Small intestine (tissue), 7 donors: ENCODE results near the gene TAF3. TPM values are rescaled to one million over a fixed set of nuclear protein-coding genes. Genes with fewer than 3 reads are reported as not detected.
A peak's percentile ranks its signal among the peaks of the same experiment; 100 is the strongest.

ENCODE experiments used
- DNase-seq, 2 donors: peaks; one replicate each; pipeline versions ENCODE4 v3.0.0 to v3.0.0-alpha.2; 2013
- FAIRE-seq: peaks from 2 replicates; lab custom pipeline; 2012; peaks lifted over from hg19 to GRCh38; lab: Jason Lieb, UNC
- H3K27ac ChIP-seq, 3 donors: one replicate each; pipeline ENCODE4 v1.5.1; 2013; ENCODE audit warnings: low read length in 2 of 3, mild to moderate bottlenecking in 2 of 3, control low read depth in 1 of 3, inconsistent platforms in 1 of 3, low read depth in 1 of 3, moderate library complexity in 1 of 3
- H3K27me3 ChIP-seq, 3 donors: one replicate each; pipeline ENCODE4 v1.6.1; 2013; ENCODE audit warnings: low read length in 3 of 3, inconsistent platforms in 1 of 3; ENCODE audit not compliant: control insufficient read depth in 3 of 3, insufficient read depth in 3 of 3
- H3K36me3 ChIP-seq, 3 donors: one replicate each; pipeline ENCODE4 v1.6.1; 2013; ENCODE audit warnings: low read length in 3 of 3, inconsistent platforms in 1 of 3, low read depth in 1 of 3, mild to moderate bottlenecking in 1 of 3, moderate library complexity in 1 of 3; ENCODE audit not compliant: control insufficient read depth in 3 of 3, insufficient read depth in 2 of 3
- H3K4me1 ChIP-seq, 3 donors: one replicate each; pipeline ENCODE4 v1.6.1; 2013; ENCODE audit warnings: low read length in 2 of 3, inconsistent platforms in 1 of 3, low read depth in 1 of 3, mild to moderate bottlenecking in 1 of 3, moderate library complexity in 1 of 3; ENCODE audit not compliant: control insufficient read depth in 3 of 3, insufficient read depth in 2 of 3
- H3K4me3 ChIP-seq, 3 donors: one replicate each; pipeline ENCODE4 v1.5.1; 2013; ENCODE audit warnings: low read length in 3 of 3, control low read depth in 1 of 3, inconsistent platforms in 1 of 3, low read depth in 1 of 3, mild to moderate bottlenecking in 1 of 3, moderate library complexity in 1 of 3
- H3K9me3 ChIP-seq, 2 donors: one replicate each; pipeline ENCODE4 v1.6.1; 2013; ENCODE audit warnings: low read depth in 1 of 2, low read length in 1 of 2; ENCODE audit not compliant: control insufficient read depth in 2 of 2, insufficient read depth in 1 of 2
- WGBS, 3 donors: extraction: QIAGEN DNeasy Blood & Tissue Kit; methylation state at CpG; one replicate each; pipeline ENCODE4 v1.1.7; 2013; 5-methylcytosine and 5-hydroxymethylcytosine counted together
- polyA plus RNA-seq, 4 donors: library from polyadenylated mRNA; stranded (reverse) in 3 of 4; unstranded in 1 of 4; fragments of 200-250 nt in 3 of 4; fragments of 120-200 nt in 1 of 4; gene quantifications; one replicate each; pipeline versions ENCODE4 v1.2.1 to v1.2.3, GENCODE V29; 2013
- donor health status: healthy with polysubstance abuse.
- donor health status: control.
- donor health status: control.
- donor health status: Bipolar disorder and iron deficiency.
- donor health status: healthy.

TAF3 gene
- polyA plus RNA-seq, 4 donors: 3.4 to 5.4 (median 4.5) TPM

DNA sequence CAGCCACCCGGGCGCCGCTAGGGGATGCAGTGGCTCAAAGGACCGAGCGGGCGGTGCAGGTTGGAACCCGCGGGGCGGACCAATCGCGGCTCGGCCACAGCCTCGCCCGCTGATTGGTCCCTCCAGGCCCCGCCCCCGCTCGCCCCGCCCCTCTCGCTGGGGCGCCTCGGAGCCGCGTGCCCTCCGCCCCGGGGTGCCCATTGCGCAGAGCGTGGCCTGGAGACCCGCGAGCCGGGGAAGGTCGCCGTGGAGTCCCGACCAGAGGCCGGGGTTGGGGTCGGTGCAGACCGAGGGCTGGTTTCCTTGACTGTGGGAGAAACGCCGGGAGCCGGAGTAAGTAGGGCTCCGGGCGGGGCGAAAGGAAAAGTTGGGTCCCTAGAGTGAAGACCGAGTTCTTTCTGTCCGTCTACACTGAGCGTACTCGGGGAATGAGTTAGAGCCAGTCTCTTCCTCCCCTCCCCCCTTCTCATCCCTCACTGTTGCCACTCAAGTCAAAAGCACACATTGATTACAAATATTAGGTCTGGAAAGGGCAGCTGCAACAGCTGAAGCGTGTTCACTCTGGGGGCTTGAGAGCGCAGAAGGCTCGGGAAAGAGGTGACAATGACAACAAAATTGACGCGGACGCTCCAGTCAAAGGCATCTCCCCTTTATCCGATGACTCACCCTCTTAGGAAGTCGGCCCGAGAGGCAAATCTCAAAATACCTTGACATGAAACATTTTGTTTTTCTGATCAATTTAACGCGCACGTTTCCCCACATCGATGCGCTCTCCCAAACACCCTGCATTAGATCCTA, 235.3 kb downstream of the TAF3 start:
- FAIRE-seq (no peak), DNase-seq (peak; percentile 81 to 85)
- H3K27ac ChIP-seq: peak overlapping the region in 1 of 3 donors; percentile 8
- H3K9me3 ChIP-seq: peaks cover 0 to 2% of the 10 kb centered on the region in 2 donors
- H3K27me3 ChIP-seq: peaks cover 3 to 99% (median 42%) of the 10 kb centered on the region in 3 donors
- peak overlapping the region in 2 of 3 donors; percentile 36 to 57 for H3K4me3 ChIP-seq
- 1 to 3% (median 1%) methylated on average over 52 to 60 of the region's 60 CpGs for WGBS, 3 donors
- no peaks in the 10 kb centered on the region for H3K36me3 ChIP-seq
- H3K4me1 ChIP-seq: peaks cover 6 to 19% (median 14%) of the 10 kb centered on the region in 3 donors

DNA sequence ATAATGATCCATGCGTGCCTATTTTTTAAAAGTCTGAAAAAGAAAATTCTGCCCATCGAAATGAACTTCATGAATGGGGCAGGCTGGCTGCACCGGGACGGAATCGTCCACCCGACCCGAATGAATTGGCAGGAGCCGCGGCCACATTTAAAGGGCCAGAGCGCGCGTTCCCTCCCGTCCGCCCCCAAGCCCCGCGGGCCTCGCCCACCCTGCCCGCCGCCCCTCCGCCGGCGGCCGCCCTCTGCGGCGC, 235.9 kb downstream of the TAF3 start:
- H3K4me1 ChIP-seq: peaks cover 6 to 19% (median 14%) of the 10 kb centered on the region in 3 donors
- H3K27ac ChIP-seq: peak overlapping the region in 1 of 3 donors; percentile 8
- H3K4me3 ChIP-seq: peak overlapping the region in 2 of 3 donors; percentile 36 to 57
- WGBS, 3 donors: 0 to 1% (median 0%) methylated on average over 23 to 25 of the region's 25 CpGs
- FAIRE-seq: no peak
- H3K9me3 ChIP-seq: peaks cover 0 to 2% of the 10 kb centered on the region in 2 donors
- DNase-seq: no peak
- H3K36me3 ChIP-seq: no peaks in the 10 kb centered on the region
- peaks cover 3 to 99% (median 40%) of the 10 kb centered on the region in 3 donors for H3K27me3 ChIP-seq

DNA sequence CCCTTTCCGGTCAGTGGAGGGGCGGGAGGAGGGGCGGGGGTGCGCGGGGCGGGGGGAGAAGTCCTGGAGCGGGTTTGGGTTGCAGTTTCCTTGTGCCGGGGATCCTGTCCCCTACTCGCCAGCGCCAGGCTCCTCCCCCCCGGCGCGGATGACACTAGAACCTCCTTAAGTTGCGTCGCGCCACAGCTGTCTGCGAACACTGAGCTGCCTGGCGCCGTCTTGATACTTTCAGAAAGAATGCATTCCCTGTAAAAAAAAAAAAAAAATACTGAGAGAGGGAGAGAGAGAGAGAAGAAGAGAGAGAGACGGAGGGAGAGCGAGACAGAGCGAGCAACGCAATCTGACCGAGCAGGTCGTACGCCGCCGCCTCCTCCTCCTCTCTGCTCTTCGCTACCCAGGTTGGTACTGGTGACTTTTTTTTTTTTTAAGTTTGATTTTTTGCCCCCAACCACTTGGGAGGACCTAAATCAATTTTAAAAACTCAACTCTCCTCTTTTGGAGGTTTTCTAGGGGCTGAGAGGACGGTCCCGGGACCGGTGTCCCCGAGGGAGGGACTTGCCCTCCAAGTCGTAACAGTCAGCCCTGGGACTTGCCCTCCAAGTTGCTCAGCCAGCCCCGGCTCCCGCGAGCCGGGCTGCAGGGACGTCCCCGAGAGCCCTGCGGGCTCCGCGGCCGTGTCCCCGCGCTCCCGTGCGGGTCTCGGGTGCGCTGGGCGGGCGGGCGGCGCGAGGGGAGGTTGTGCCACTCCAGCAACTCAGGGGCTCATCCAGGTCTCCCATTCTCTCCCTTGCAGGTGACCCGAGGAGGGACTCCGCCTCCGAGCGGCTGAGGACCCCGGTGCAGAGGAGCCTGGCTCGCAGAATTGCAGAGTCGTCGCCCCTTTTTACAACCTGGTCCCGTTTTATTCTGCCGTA, 236.4 kb downstream of the TAF3 start, which contains the start of gene GATA3:
Gene GATA3 (plus strand): TSS at position 195 of the 914 bp plus-strand sequence. CDS start 968 bp downstream, outside the sequence.
- FAIRE-seq: no peak
- WGBS, 3 donors: 1 to 2% (median 1%) methylated on average over 49 to 65 of the region's 65 CpGs

DNA sequence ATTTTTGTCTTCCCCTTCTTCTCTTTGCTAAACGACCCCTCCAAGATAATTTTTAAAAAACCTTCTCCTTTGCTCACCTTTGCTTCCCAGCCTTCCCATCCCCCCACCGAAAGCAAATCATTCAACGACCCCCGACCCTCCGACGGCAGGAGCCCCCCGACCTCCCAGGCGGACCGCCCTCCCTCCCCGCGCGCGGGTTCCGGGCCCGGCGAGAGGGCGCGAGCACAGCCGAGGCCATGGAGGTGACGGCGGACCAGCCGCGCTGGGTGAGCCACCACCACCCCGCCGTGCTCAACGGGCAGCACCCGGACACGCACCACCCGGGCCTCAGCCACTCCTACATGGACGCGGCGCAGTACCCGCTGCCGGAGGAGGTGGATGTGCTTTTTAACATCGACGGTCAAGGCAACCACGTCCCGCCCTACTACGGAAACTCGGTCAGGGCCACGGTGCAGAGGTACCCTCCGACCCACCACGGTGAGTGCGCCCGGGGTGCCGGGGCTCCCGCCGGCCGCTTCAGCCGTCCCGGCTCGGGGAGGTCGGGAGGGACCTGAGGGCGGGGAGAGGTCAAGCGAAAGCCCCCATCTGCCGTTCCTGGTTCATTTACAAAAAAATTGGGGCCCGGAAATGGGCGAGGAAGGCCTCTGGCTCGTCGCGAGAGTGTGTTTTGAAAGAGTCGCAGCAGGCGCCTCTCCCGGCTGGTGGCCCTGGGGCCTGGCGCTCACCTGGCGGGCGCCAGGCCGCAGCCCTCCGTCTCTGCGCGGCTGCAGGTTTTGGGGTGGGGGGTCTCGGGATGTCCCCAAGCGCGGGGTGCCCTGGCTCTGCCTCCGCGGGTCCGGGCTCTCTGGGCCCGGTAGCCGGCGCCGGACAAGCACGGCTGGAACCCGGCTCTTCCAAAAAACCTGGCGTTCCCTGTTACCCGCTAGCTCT, 237.4 kb downstream of the TAF3 start:
- no peaks in the 10 kb centered on the region for H3K36me3 ChIP-seq
- peak; percentile 12 to 31 for DNase-seq
- no peak for FAIRE-seq
- peak overlapping the region in 2 of 3 donors; percentile 24 to 78 for H3K27ac ChIP-seq
- peaks cover 0 to 16% (median 6%) of the 10 kb centered on the region in 3 donors for H3K4me1 ChIP-seq
- peak overlapping the region; percentile 4 to 57 (median 28) for H3K4me3 ChIP-seq
- H3K27me3 ChIP-seq: peaks cover 0 to 98% (median 32%) of the 10 kb centered on the region in 3 donors
- H3K9me3 ChIP-seq: peaks cover 0 to 2% of the 10 kb centered on the region in 2 donors
- 10 to 12% (median 11%) methylated on average over 77 to 85 of the region's 85 CpGs for WGBS, 3 donors

More for the DNA sequence above, 236.4 kb downstream of the TAF3 start, which contains the start of gene GATA3:
- H3K27ac ChIP-seq: peak within 1 kb of the TSS in 2 of 3 donors; percentile 24 to 78
- peaks cover 2 to 19% (median 10%) of the 10 kb centered on the region in 3 donors for H3K4me1 ChIP-seq
- peaks cover 0 to 98% (median 39%) of the 10 kb centered on the region in 3 donors for H3K27me3 ChIP-seq
- H3K36me3 ChIP-seq: no peaks in the 10 kb centered on the region
- peak within 1 kb of the TSS; percentile 28 to 57 (median 36) for H3K4me3 ChIP-seq
- peak; percentile 48 to 53 for DNase-seq
- peaks cover 0 to 2% of the 10 kb centered on the region in 2 donors for H3K9me3 ChIP-seq

DNA sequence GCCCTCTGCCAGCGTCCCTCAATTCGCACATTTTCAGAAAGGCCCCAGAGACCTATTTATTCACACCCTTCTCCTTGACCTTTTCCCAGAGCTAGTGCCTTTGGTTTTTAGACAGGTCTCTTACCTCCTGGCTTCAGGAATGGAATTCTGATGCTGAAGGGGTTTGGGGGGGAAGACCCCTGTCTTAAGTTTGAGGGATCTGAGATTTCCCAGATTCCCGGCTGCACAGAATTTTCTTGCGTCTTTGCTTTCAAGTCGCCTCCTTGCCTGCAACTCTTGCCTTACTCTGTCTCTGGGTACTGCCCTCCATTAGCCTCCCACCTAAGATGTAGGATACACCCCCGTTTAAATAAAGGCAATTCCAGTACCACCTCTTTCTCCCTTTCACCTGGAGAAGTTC, 238.1 kb downstream of the TAF3 start:
- no peaks in the 10 kb centered on the region for H3K36me3 ChIP-seq
- H3K27ac ChIP-seq: peak overlapping the region in 2 of 3 donors; percentile 12 to 78
- no peak for FAIRE-seq
- 46 to 58% (median 52%) methylated on average over 6 of the region's 6 CpGs for WGBS, 3 donors
- H3K4me1 ChIP-seq: peaks cover 0 to 16% (median 6%) of the 10 kb centered on the region in 3 donors
- peaks cover 0 to 98% (median 35%) of the 10 kb centered on the region in 3 donors for H3K27me3 ChIP-seq
- DNase-seq: no peak
- H3K4me3 ChIP-seq: peak overlapping the region; percentile 4 to 57 (median 28)
- peaks cover 0 to 2% of the 10 kb centered on the region in 2 donors for H3K9me3 ChIP-seq

DNA sequence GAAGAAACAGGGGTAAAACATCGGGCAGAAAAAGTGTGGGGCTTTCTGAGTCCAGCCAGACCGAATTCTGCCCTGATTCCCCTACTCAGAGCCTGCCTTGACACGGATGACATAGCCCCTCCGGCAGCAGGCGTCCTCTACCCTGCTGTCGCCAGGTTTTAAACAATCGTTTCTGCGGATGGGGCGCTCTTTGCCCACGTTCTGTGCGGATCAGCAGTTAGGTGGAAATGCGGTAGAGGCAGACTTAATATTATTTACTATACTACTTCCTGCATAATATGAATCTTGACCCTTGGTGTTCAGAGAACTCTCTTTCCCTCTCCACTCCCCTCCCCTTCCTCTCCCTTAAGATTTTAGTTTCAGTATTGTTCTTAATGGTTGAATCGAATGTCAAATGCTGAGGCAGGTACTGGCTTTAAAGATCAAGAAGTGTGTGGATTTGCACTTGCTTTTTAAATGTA, 238.6 kb downstream of the TAF3 start:
- Histone ChIP-seq H3K36me3 (no peaks in the 10 kb centered on the region), H3K27me3 (peaks cover 0 to 98% (median 33%) of the 10 kb centered on the region in 3 donors), H3K4me3 (peak overlapping the region in 2 of 3 donors; percentile 4 to 57), H3K4me1 (peaks cover 0 to 16% (median 6%) of the 10 kb centered on the region in 3 donors), H3K9me3 (peaks cover 0 to 2% of the 10 kb centered on the region in 2 donors), H3K27ac (peak overlapping the region in 2 of 3 donors; percentile 12 to 78)
- FAIRE-seq: no peak
- WGBS, 3 donors: 14 to 28% (median 20%) methylated on average over 13 of the region's 13 CpGs
- peak; percentile 20 to 42 for DNase-seq

DNA sequence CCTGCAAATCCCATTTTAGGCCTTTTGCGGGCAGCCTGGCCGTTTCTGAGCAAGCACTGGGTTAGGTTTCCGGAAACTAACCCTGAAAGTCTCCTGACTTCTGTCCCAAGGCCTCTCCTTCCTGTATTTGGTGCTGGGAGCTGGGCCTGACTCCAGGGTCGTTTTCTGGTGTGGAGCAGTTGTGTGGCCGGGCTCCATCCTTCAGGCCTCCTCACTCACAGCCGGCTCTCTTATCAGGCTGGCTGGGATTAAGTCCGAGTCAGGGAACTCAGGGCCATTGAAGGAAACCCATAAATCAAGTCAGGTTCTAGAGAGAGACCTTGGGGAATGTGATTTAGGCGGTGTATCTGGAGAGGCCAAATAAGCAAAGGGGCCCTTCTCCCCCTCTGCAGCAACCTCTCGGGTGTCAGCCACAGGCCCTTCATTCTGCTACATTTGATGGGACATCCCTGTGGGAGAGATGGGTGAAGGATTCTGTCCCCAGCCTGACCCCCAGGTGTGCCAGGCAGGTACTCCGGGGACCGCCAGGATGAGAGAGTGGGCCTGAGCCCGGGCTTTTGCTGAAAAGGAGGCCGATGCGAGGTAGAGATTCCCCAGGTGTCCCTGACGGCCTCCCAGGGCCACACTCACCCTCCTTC, 239.4 kb downstream of the TAF3 start:
- H3K27me3 ChIP-seq: peaks cover 0 to 98% (median 26%) of the 10 kb centered on the region in 3 donors
- H3K27ac ChIP-seq: peak overlapping the region in 1 of 3 donors; percentile 17
- 66 to 70% (median 68%) methylated on average over 14 to 15 of the region's 15 CpGs for WGBS, 3 donors
- FAIRE-seq (no peak), DNase-seq (no peak)
- no peaks in the 10 kb centered on the region for H3K9me3 ChIP-seq
- H3K4me3 ChIP-seq: no peak overlapping the region
- peaks cover 0 to 16% (median 6%) of the 10 kb centered on the region in 3 donors for H3K4me1 ChIP-seq
- no peaks in the 10 kb centered on the region for H3K36me3 ChIP-seq
